NCI-H2081 (cell line): Measurements from ENCODE around the gene ARFGAP1.
A peak's percentile ranks its signal among the peaks of the same experiment; 100 is the strongest.

Experiments used
- DNase-seq, 2 experiments: peaks; one replicate each; lab custom pipeline; 2025; lab: John Stamatoyannopoulos, UW

ARFGAP1 gene

DNA sequence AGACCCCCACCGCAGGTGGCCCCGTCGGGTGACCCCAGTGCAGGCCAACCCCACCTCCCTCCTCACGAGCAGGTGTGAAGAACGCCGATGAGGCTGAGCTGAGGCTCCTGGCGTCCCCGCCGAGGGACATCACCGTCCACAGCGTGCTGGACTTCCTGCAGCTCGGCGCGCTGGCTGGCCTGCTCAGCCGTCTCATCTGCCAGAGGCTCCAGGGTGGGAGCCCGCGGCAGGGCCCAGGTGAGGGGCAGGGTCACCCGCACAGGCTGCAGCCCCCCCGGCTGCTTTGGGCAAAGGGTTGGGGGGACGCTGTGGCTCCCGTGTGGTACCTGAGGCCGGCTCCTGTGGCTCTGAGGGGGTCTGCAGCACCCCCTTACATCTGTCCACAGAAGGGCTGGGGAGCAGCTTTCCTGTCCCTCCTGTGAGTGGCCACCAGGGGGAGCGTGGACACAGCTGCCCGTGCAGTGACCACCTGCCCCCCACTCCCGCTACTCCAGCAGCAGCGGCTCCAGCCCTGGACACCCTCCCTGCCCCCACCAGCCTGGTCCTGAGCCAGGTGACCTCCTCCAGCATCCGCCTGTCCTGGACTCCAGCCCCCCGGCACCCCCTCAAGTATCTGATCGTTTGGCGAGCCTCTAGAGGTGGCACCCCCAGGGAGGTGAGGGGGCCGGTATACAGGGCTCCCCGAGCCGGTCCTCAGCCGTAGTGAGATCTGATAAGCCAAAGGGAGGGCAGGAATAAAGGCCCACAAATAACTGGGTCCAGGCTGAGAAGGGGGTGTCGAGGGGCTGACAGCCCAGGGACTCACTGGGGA lies 36.9 kb downstream of the ARFGAP1 start:
- DNase-seq, result peak in 1 of 2 experiments; percentile 25

DNA sequence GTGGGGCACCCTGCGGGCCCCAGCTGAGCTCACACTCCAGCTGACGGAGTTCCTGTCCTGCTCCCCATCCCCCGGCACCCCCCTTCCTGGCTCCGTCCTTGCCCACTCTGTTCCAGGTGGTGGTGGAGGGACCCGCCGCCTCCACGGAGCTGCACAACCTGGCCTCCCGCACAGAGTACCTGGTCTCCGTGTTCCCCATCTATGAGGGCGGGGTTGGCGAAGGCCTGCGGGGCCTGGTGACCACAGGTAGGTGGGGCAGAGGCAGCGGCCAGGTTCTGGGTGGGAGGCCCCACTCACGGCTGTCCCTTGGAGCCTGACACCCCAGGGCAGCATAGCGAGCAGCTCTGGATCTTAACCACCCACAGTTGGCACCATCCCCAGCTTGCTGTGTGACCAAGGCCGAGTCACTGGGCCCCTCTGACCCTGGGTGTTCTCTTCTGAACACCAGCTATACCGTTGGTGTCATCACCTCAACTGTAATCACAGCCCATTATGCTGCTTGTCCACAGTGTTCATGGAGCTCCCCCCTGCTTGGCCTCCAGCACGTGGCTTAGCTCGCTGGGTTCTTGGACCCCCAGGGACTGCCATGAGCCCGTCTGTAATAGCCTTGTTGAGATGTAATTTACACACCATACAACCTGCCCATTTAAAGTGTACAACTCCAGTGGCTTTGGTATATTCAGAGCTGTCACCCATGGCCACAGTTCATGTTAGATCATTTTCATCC lies 37.8 kb downstream of the ARFGAP1 start:
- DNase-seq, result no peak

DNA sequence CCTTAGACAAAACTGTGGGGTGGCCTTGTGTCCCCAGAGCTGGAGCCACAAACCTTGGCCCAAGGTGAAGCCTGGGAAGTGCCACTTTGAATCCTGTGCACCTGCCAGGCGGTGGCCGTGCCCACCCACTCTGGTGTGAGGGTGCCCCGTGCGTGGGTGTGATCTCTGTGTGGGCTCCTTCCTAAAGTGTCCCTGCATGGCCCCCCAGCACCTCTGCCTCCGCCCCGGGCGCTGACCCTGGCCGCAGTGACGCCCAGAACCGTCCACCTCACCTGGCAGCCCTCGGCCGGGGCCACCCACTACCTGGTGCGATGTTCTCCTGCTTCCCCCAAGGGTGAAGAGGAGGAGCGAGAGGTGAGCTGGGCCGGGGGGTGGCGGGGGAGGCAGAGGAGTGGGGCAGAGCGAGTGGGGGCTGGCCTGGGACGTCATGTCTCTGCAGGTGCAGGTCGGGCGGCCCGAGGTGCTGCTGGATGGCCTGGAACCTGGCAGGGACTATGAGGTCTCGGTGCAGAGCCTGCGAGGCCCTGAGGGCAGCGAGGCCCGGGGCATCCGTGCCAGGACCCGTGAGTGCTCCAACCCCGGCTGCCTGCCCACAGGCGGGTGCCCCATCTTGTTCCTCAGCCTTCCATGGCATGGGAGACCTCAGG lies 38.7 kb downstream of the ARFGAP1 start:
- DNase-seq, result no peak

DNA sequence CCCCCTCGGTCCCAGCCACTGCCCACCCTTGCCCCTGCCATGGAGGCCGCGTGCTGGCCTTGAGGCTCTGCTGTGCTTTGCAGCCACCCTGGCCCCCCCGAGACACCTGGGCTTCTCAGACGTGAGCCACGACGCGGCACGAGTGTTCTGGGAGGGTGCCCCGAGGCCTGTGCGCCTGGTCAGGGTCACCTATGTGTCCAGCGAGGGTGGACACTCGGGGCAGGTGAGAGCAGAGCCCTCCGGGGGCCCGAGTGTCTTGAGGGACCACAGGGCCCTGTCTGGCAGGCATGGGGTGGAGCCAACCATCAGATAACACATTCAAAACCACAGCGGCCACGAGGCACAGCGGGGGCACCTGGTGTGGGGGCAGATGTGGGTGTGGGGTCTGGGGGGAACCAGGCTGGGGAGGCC lies 39.2 kb downstream of the ARFGAP1 start:
- DNase-seq, result no peak

DNA sequence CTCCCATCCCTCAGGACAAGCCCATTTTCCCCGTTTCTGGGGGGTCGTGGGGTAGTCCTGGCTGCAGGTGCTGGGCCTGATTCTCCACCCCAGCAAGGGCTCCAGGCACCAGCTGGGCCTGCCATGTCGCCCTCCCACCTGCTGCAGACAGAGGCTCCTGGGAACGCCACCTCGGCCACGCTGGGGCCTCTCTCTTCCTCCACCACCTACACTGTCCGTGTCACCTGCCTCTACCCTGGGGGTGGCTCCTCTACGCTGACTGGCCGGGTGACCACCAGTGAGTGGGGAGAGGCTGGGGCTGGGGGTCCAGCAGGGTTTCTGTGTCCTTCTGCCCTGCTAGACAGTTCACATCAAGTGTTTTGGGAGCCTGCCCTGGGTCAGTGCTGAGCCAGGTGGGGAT lies 39.7 kb downstream of the ARFGAP1 start:
- no peak for DNase-seq

DNA sequence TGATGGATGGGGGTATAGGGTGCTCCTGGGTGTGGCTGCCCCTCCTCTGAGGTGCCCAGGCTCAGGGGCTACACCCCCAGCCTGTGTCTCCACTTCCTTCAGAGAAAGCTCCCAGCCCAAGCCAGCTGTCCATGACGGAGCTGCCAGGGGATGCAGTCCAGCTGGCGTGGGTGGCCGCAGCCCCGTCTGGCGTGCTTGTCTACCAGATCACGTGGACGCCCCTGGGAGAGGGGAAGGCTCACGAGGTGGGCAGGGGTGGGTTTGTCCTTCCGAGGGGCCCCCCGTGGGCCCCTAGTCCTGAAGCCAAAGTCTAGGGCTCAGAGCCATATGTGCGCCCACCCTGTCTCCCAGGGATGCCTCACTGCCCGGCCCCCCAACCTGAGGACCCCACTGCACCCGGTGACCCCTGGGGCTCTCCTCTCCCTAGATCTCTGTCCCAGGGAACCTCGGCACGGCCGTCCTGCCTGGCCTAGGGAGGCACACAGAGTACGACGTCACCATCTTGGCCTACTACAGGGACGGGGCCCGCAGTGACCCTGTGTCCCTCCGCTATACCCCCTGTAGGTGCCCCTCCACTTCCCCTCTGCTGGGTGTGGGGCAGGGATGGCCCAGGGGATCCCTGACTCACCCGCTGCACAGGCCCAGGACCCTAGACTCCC lies 40.2 kb downstream of the ARFGAP1 start:
- no peak for DNase-seq

DNA sequence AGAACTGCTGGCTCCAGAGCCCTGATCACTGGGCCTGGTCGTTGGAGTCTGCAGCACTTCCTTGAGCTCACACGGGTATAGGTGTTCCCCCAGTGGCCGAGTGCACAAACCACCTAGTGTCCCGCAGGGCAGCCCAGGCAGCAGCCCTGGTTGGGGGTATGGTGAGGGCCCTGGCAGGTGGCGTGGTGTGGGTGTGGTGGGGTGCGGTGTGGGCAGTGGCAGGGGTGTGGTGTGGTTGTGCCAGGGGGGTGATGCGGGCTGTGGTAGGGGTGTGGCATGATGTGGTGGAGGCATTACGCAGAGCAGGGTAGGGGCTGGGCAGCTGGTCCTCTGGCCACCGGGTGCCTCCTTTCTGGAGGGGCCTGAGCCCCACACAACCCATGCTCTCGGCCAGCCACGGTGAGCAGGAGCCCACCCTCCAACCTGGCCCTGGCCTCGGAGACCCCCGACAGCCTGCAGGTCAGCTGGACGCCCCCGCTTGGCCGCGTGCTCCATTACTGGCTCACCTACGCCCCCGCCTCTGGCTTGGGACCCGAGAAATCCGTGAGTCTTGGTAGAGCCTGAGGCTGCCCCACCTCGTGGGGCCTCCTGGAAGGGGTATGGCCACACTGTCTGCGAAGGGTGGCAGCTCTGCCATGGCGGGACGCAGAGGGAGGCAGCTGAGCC lies 40.9 kb downstream of the ARFGAP1 start:
- DNase-seq, result no peak

DNA sequence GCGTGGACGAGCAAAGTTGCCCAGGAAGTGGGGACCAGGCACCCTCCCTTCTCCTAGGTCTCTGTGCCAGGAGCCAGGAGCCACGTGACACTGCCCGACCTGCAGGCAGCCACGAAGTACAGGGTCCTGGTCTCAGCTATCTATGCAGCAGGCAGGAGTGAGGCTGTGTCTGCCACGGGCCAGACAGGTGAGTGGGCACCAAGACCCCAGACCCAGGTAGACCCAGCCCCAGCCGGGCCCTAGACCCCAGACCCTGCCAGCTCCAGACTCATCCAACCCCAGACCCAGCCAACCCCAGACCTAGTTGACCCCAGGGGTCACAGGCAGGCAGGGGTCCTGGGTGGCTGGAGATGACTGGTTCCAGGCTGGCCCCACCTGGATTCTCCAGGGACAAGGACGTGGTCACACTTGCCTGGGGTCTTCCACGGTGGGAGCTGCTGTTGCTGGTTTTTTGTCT lies 41.4 kb downstream of the ARFGAP1 start:
- no peak for DNase-seq

DNA sequence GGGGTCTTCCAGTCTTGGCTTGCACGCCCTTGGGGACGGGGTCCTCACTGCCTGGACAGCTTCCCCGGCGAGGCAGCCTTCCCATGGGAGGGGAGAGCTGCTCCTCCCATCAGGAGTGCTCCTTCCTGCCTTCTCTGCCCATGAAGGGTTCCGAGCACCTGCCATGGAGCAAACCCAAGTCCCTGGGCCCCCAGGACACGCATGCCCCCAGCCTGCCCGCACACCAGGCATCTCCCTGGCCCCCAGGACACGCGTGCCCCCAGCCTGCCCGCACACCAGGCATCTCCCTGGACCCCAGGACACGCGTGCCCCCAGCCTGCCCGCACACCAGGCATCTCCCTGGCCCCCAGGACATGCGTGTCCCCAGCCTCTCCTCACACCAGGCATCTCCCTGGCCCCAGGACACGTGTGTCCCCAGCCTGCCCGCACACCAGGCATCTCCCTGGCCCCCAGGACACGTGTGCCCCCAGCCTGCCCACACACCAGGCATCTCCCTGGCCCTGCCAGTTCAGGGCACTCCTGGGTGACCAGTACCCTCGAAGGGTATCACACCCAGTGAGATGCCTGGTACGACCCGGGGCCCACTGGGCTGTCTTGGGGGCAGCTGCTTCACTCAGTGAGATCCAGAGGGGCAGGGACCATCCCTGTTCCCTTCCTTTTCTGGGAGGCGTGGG lies 42.1 kb downstream of the ARFGAP1 start:
- DNase-seq, result no peak

DNA sequence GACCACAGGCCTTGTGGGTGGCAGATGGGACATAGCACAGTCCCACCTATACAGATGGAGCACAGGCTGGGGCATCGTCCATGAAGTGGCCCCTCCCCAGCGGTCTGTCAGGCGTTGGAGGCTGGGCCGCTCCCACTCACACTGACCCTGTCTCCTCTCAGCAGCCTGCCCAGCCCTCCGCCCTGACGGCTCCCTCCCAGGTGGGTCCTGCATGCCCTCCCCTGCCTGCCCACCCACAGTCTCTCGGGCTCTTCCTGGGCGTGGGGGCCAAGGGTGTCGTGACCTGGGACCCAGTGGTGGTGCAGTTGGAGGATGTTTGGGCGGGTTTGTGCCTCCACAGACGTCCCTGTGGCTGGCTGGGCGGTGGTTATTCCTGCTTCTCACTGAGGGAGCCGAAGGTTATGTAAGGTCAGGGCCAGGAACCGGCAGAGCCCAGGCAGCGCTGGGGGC lies 42.7 kb downstream of the ARFGAP1 start:
- DNase-seq, result no peak

DNA sequence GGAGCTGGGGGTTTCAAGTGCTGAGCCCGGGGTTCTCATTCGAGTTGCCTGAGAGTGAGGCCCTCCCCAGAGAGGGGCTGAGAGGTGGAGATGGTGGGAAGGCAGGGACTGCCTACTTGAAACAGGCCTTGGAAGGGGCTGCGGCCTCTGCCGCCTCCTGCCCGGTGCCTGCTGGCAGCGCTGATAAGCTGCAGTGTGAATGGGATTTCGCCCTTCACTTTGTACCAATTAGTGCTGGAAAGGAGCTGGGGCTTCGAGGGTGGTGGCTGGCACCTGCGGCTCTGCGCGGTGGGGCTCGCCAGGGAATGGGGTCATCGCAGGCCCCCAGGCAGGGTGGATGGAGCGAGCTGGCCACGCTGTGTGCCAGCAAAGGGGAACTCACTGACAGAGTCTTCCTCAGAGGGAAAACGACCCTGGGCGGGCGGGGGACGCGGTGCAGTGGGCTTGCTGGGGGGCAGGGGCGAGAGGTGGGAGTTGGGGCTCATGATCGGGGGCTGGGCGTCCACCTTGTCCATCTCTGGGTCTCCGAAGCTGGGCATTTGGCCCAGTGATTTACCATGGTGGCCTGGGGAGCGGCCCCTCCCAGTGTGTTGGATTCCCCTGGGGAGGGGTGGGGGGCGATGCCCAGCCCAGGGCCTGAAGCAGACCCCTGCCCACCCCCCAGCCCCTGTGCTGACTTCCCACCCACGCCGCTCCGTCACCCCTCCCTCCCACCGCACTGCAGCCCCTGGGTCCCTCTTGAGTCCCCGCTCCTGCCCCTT lies 43.3 kb downstream of the ARFGAP1 start:
- DNase-seq, result no peak

DNA sequence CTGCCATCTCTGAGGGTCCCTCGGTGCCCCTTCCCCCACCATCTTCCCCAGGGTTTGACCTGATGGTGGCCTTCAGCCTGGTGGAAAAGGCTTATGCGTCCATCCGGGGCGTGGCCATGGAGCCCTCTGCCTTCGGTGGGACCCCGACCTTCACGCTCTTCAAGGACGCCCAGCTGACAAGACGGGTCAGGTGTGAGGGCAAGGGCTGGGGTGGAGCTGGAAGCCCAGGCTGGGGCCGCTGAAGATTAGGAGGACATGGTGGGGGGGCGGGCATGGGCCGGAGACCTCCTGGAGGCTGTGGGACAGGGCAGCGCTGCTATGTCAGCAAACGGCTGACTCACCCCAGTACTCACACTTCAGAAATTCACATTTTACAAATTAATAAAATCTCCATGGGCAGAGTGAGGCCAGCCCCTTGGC lies 43.9 kb downstream of the ARFGAP1 start:
- DNase-seq, result no peak

DNA sequence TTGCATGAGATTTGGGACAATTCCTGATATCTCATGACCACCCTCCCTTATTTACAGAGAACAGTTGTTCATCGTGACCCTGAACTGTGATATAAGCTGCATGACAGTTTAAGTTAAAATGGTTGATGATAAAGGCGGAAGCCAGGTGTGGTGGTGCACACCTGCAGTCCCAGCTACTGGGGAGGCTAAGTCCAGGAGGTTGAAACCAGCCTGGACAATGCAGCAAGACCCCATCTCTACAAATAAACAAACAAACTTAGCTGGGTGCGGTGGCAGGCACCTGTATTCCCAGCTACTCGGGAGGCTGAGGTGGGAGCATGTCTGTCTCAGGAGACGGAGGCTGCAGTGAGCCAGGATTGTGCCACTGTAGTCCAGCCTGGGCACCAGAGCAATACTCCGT lies 44.4 kb downstream of the ARFGAP1 start:
- no peak for DNase-seq

DNA sequence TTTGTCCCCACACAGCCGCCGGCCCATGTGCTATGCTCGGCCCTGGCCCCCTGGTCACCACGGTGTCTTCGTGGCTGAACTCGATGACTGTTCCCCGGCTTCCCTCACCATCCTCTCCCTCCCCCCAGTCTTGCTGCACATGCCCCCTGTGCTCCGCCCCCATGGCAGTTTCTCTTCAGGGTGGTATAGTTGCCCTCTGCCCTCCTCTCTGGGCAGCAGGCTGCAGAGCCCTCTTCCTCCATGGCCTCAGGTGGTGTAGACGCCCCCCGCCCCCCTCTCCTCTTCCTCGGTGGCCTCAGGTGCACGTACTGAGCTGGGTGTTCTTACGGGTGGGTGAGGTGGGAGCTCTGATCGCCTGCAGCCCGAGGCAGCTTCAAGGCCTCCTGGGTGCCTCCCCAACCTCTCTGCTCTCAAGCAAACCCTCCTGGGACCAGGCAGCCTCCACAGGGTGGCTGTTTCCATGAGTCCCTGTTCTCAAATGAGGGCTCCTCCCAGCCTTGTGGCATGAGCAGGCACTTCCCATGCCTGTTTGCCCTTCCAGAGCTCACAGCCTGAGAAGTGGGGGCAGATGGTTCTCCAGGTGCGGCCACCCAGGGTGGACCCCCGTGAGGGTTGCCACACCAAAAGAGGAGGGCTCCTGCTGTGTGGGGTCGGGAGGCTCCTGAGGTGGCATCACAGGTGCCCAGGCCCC lies 45.1 kb downstream of the ARFGAP1 start:
- no peak for DNase-seq

DNA sequence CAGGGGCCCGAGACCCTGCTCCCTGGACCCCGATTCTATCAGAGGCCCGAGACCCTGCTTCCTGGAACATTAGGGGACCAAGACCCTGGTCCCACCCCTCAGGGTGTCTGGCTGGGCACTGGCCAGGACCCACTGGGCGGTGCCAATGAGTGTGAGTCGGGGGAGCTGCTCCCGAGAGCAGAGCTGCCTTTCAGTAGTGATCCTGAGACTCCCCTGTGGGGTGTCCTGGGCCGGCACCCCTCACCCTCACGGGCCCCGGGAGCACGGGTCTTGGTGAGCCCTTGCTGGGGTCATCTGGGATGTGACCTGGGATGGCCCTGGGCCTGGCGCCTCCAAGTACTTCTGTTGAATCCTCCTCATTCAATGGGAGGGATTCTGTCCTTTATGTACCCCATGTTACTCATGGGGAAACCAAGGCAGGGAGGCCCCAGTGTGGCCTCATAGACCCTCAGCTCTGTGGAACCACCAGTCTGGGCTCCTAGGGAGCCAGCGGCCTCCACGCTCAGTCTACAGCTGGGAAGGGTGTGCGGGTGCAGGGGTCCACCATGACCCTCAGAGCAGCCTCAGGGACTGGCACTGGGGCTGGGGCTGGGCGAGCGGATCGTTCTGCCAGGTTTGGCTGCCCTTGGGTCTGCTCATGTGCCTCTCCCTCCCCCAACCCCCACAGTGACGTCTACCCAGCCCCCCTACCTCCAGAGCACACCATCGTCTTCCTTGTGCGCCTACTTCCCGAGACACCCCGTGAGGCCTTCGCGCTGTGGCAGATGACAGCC lies 46.0 kb downstream of the ARFGAP1 start:
- DNase-seq, result no peak

DNA sequence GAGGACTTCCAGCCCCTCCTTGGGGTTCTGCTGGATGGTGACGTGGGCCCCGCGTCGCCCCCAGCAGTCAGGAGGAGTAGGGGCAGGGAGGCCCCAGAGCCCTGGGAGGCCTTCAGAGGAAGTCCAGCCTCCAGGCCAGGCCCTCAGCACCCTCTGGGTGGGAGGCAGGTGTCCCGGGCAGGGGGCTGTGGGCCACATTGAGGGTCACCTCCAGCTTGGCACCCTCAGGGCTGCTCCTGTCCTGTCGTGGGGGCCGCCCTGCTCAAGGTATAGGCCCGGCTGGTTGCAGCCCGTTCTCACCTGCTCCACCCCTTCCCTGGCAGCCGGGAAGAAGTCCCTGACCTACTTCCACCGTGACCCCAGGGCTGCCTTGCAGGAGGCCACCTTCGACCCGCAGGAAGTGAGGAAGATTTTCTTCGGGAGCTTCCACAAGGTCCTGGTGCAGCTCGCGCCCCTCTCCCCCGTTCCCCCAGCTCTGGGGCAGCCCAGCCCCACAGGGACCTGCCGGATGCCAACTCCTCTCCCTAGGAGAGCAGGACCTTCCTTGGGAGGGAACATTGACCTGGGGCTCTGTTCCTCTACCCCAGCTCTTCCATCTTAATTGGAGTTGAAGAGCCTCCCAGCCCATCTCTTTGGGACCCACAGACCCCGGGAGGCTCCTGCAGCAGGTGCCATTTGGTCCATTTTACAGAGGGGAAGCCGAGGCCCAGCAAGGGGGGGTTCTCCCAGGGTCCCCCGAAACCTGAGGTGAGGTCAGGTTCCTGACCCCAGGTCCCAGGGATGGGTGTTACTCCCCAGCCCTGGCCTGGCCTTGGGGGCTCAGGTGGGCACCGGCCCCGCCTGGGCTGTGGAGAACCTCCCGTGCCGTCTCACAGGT lies 46.8 kb downstream of the ARFGAP1 start:
- DNase-seq, result no peak

DNA sequence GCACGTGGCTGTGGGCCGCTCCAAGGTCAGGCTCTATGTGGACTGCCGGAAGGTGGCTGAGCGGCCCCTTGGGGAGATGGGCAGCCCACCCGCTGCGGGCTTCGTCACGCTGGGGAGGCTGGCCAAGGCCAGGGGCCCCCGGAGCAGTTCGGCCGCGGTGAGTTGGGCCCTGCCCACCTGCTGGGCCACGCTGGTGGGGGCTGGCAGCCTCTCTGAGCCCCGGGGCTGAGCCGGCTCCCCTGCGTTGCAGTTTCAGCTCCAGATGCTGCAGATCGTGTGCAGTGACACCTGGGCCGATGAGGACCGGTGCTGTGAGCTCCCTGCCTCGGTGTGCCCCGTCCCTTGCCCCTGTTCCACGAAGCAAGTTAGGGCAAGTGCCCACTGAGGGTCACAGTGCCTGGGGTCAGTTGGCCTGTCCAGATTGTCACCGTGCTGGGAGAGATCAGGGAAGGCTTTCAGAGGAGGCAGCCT lies 47.5 kb downstream of the ARFGAP1 start:
- no peak for DNase-seq

DNA sequence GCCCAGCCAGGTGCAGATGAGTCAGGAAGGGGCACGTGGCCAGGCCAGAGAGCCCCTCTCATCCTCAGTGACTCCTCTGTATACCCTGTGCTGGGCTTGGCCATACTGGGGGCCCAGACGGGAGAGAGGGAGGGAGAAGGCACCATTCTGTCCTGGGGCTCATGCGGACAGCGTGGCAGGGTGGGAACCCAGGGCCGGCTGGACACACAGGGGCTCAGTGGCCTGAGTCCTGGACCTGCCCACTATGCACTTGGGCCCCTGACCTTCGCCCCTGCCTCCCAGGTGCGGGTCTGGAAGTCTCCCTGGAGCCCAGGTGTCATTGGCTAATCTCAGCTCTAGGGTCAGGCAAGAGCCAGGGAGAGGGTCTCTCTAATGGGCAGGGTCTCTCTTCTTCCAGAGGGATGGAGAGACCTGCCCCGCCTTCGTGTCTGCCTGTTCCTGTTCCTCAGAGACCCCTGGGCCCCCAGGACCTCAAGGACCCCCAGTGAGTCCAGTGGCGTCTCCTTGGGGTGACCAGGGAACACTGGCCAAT lies 48.1 kb downstream of the ARFGAP1 start:
- no peak for DNase-seq
